Glomerular visceral epithelial cell (primary cell): ENCODE measurements around the gene LRIG1.

ENCODE experiments used
- DNase-seq: peaks from one replicate; pipeline ENCODE4 v3.0.0-alpha.2; 2016; ENCODE audit errors: extremely low spot score

LRIG1 gene

DNA sequence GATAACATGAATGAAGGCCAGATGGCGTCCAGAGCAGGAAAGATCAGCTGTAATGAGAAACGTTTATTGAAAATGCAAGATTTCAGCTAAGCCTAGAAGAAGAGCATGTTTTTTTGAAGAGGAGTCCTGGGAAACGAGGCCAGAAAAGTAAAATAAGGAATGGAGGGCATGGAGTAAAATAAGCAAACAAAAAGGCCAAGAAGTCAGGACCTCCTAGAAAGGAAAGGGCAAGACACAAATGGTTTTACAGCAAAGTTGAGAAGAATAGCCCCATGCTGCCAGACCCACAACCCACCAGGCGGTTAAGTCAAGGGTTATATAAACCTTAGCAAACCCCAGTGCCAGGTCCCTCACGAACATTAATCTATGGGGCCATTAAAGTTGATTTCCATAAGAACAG, 30.5 kb downstream of the LRIG1 start:
- no peak for DNase-seq

DNA sequence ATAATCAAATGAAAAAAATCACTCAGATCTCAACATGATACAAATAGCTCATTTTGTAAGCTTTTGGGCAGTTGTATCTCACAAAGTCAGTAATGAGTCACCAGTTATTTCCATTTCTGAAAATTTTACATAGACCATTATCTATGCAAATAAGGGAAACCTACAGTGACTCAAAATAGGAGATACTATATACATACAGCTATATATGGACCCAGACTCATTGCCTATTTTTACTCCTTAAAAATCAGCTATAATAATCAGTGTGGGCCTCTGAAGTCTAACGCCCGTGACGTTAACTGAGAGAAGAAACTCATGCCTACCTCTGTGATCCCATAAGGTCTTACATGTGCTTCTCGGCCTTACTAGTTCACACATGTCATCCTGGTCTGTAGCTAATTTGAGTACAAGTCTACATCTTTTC, 31.6 kb downstream of the LRIG1 start:
- no peak for DNase-seq

GRCh38 chr3:66467996-66468735, 32.7 kb downstream of the LRIG1 start:
- peak; percentile 15 for DNase-seq

GRCh38 chr3:66466606-66467270, 34.1 kb downstream of the LRIG1 start:
- DNase-seq = no peak

- no peak for DNase-seq
Observed at GRCh38 chr3:66465587-66465986, 35.2 kb downstream of the LRIG1 start.

DNA sequence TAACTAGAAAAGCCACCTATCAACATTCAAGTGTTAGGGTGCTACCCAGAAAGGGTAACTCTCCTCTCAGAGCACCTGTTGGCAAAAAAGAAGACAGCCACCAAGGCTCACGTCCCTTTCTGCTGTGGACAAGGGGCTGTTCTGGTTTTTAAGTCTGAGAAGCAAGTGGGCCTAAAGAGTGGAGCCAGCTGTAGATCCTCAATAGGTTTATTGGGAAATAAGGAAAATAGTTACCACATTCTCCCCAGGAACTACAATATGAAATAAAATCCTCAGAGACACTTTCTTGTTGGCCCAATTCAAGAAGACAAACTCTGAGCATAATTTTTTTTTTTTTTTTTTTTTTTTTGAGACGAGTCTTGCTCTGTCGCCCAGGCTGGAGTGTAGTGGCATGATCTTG, 35.8 kb downstream of the LRIG1 start:
- no peak for DNase-seq

GRCh38 chr3:66464512-66464894, 36.3 kb downstream of the LRIG1 start:
- DNase-seq = no peak

- DNase-seq = no peak
Observed at GRCh38 chr3:66463730-66464511, 36.9 kb downstream of the LRIG1 start.

GRCh38 chr3:66463054-66463631, 37.7 kb downstream of the LRIG1 start:
- DNase-seq = no peak

DNA sequence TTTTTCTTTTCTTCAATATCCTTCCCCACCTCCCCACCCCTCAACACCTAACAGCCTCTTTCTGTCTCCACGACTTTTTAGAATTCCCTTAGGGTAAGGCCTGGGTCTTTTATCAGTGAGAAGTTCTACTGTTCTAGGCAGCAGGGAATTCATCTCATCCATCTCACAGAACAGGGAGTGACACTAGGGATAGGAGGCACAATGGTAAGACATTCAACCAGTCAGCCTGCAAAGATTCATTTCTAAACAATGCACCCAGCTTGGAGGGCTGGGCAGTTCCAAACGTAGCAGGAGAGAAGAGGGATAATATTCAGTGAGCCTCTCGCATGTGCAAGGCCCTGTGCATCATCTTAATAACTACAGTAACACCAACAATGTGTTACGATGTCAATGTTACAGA, 43.6 kb downstream of the LRIG1 start:
- DNase-seq = no peak

DNA sequence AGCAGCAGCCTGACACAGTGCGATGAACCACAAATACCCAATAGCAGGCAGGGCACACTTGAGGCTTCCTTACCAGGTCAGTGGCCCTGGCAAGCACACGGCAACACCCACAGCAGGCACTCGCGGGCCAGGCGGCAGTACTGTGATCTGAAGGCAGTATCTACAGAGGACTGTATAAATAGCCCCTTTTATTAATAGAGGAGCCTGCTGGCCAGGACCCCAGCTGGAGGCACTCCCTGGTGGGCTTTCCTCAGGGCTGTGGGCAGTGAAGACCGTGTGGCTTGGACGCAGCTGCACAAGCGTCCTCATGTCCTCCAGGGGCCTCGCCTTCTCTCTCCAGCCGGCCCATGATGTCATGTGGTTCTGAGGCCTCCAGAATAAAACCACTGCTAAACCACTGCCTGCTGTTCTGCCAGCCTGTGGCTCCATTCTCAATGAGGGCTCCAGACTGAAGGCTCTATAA, 44.1 kb downstream of the LRIG1 start:
- DNase-seq = no peak

DNA sequence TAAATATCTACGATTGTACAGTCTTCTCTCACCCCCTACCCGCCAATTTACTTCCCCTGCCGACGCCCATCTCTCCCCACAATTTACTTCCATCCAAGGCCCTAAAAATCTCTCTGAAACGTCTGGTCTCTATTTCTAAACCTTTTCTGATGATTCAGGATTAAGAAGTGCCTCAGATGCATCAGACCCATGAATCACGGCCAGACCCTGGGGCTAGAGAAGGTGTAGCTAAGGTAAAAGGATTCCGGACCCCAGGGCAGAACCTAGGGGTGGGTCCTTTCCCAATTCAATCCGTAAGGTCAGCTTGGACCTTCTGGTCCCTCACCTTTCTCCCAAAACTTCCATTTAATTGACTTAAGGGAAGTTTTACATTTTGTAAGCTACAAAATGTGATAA, 46.4 kb downstream of the LRIG1 start:
- DNase-seq = no peak

GRCh38 chr3:66453651-66454463, 47.0 kb downstream of the LRIG1 start:
- no peak for DNase-seq

DNA sequence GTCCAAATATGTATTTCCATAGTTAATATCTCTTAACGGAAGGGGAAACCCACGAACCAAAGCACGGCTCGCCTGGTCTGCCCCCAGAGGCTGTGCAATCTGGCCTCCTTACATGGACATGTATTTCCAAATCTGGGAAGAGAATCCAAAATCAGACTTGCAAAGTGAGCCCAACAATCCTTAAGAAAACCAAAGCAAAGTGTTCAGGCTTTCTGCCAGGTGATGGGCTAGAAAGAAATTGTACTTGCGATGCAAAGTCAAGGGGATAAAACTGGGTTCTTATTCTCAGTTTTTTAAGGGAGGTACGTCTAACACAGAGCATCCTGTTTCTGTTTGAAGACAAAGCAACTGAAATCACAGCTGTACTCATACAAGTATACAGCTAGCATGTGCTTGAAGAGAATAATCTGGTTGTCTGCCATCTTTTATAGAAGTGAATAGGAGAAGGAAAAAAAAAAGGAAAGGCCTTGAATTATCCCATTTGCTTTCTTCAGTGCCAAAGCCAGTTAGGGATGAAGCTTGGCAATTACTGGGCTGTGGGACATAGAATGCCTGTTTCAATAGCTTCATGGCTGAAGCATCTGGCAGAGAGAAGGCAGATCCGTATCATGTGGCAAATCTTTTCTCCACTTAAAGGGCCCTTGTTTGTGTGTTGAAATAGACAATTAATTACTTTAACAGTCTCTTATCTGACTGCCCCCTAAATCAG, 48.4 kb downstream of the LRIG1 start:
- no peak for DNase-seq

- no peak for DNase-seq
Observed at GRCh38 chr3:66451766-66452165, 49.1 kb downstream of the LRIG1 start.

GRCh38 chr3:66450390-66451022, 50.3 kb downstream of the LRIG1 start:
- no peak for DNase-seq

DNA sequence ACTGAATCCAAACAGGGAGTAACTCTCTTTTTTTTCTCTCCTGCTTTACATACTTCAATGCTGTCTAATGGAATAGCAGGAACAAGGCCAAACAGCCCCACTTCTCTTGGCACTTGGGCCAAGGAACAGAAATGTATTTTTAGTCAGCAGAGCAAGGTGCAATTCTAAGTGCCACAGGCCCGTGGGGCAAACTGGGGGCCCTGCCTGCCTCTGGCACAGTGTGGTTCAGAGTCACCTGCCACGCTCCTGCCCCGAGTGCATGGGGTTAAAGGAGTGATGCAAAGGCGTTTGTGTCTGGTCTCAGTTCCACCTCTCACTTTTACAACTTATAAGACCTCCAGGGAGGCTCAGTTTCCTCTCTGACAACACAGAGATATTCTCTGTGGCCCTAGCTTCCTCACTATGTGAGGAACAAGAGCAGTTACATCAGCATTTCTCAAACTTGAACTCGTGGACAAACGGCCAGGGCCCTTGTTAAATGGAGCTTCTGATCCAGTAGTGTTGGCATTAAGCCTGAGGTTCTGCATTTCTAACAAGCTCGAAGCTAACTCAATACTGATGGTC, 51.3 kb downstream of the LRIG1 start:
- DNase-seq = no peak

GRCh38 chr3:66444146-66444644, 56.6 kb downstream of the LRIG1 start:
- no peak for DNase-seq

- DNase-seq = no peak
Observed at GRCh38 chr3:66443118-66443803, 57.6 kb downstream of the LRIG1 start.
